Measurements from ENCODE around the gene LDHA.
"Not testable (repeated sequence)": the region's sequence is repeated elsewhere in the genome, so short reads cannot be mapped to it uniquely, and the experiment has no call there.

LDHA gene

DNA sequence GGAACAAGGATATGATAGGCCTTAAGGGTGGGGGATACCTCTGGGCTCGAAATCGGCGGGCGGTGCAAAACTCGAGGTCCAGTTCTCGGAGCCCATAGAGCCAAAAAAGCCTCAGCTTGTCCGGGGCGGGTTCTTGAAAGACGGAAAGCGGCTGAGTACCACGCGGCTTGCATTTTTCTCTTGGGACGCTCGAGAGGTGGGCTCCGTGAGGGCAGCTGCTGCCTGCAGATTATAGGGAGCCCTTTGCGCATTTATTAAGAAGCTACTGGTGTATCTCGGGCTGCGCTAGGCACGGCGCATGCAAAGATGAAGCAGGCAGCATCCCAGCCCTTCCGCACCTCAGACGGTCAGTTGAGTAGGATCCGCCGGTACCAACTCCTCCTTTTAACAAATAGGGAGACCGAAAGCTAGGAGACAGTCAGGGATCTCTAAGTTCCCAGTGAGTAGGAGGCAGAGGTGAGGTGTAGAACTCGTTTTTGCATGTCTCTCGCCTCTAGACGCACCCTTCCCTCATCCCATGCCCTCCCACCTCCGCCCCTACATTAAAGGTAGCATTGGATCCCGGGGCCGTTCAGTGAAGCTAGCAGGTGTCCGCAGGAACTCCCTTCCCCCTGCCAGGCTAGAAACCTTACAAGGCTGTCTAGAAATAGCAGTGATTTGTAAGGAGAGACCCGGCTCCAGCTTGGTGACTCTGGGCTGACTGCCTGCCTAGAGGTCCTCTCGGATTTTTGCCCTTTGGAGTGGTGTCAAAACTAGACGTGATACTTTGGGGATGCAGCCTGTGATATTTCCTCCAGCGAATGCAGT, 768 bp downstream of the LDHA start:
- DNase-seq (ENCODE audit: low read depth) = no peak

DNA sequence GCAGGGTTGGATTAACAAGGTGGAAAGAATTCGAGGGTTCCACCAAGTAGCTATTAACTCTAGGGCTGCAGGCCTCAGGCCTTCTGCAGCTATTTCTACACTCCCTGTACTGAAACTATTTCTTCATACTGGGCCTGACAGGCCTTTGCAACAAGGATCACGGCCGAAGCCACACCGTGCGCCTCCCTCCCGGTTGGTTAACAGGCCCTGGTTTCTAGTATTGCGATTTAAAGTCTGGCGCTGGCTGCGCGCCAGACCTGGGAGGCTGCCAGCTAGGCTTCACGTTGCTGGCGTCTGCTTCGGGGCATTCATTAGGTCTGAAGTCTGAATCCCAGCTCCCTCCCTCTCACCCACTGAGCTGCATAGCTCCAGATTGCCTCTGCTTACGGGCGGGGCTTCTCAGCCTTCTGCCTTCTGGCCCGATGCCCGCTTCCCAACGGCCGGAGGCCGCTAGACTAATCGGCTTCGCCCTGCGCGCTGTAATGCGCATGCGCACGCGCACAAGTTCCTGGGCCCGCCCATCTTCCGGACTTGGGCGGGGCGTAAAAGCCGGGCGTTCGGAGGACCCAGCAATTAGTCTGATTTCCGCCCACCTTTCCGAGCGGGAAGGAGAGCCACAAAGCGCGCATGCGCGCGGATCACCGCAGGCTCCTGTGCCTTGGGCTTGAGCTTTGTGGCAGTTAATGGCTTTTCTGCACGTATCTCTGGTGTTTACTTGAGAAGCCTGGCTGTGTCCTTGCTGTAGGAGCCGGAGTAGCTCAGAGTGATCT, 1.6 kb downstream of the LDHA start:
- DNase-seq (ENCODE audit: low read depth) = peak; percentile 91

DNA sequence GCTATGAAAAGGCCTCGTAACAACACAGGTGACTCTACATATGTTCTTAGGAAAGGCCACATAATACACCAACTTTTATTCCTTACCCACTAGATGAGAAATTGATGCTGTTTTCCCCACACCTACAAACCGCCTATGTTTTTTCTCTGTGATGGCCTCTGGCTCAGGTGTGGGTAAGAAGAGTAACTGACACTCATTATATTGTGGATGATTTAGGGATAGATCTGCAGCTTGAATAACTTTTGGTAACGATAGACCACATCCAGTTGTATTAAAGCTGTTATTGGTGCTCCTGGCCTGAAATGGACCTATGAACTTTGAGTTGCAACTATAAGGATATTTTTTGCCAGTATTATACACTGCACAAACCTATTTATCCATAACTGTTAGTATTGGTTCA, 3.6 kb downstream of the LDHA start:
- DNase-seq (ENCODE audit: low read depth) = no peak

DNA sequence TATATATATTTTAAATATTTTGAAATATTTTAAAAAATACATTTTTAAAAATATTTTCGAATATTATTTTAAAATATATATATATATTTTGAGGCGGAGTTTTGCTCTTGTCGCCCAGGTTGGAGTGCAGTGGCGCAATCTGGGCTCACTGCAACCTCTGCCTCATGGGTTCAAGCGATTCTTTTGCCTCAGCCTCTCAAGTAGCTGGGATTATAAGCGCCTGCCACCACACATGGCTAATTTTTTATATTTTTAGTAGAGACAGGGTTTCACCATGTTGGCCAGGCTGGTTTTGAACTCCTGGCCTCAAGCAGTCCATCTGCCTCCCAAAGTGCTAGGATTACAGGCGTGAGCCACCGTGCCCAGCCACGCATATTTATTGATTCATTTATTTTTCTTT, 6.7 kb downstream of the LDHA start:
- not testable (repeated sequence) for DNase-seq (ENCODE audit: low read depth)

DNA sequence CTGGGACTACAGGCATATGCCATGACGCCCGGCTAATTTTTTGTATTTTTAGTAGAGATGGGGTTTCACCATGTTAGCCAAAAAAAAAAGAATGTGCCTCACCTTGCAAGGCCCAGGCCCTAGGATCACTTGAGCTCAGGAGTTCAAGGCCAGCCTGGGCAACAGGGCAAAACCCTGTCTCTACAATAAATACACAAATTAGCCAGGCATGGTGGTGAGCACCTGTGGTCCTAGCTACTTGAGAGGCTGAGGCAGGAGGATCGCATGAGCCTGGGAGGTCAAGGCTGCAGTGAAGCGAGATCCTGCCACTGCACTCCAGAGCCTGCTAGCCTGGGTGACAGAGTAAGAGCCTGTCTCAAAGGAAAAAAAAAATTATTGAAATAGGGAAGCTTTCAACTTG, 9.7 kb downstream of the LDHA start:
- no peak for DNase-seq (ENCODE audit: low read depth)

DNA sequence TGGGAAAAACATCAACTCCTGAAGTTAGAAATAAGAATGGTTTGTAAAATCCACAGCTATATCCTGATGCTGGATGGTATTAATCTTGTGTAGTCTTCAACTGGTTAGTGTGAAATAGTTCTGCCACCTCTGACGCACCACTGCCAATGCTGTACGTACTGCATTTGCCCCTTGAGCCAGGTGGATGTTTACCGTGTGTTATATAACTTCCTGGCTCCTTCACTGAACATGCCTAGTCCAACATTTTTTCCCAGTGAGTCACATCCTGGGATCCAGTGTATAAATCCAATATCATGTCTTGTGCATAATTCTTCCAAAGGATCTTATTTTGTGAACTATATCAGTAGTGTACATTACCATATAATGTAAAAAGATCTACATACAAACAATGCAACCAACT, 13.0 kb downstream of the LDHA start:
- DNase-seq (ENCODE audit: low read depth) = not testable (repeated sequence)

DNA sequence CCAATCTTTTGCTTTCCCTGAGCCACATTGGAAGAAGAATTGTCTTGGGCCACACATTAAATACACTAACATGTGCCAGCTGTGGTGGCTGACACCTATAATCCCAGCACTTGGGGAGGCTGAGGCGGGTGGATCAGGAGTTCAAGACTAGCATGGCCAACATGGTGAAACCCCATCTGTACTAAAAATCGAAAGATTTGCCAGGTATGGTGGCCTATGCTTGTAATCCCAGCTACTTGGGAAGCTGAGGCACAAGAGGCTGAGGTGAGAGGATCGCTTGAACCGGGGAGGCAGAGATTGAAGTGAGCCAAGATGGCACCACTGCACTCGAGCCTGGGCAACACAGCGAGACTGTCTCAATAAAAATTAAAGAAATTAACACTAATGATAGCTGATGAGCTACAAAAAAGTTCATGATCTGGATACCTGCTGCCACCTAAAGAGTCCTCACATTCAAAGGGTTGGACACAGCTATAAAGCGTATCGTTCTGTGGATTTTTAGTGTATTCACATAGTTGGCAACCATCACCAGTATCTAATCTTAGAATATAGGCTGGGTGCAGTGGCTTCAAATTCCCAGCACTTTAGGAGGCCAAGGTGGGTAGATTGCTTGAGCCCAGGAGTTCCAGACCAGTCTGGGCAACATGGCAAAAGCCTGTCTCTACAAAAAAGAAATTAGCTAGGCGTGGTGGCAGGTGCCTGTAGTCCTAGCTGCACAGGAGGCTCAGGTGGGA, 14.4 kb downstream of the LDHA start:
- no peak for DNase-seq (ENCODE audit: low read depth)

DNA sequence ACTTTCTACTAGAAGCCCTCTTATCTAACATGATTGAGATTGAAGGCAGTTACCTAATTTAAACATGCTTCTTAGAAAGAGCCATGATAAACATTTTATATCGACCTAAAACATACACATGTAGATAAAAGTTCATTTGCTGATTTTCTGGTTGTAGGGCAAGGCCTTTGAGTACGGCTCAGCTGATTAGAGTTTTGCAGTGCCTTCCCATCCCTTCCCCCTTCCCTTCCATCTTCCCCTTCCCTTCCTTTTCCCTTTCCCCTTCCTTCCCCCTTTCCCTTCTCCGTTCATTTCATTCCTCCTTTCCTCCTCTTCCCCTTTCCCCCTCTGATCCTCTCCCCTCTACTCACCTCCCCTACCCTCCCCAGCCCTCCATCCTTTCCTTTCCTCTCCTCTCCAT, 22.1 kb downstream of the LDHA start:
- DNase-seq (ENCODE audit: low read depth) = no peak

DNA sequence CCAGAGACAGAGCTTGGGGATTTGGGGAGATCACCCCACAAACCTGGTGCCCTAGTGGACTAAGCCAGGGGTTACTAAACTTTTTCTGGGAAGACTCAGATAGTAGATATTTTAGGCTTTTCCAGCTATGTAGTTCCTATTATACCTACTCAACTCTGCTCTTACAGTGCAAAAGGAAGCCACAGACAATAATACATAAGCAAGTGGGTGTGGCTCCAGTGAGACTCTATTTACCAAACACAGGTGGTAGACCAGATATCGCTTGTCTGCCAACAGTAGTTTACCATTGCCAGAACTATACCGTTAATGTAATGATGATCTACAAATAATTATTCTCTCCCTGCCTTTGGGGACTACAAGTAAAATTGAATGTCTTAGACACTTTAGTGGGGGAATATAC, 24.7 kb downstream of the LDHA start:
- DNase-seq (ENCODE audit: low read depth) = no peak

DNA sequence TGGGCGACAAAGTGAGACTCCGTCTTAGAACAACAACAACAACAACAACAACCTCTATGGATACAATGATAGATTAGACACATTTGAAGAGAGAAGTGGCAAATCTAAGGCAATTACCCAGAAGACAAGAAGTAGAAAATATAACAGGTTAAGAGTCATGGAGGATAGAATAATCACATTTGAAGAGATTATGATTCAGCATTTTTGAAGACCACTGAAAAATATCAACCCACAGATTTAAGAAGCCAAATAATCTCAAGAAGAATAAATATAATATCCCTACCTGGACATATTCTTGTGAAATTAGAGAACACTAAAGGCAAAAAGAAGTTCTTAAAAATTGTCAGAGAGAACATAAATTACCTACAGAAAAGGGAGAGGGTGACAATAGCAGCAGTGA, 25.7 kb downstream of the LDHA start:
- DNase-seq (ENCODE audit: low read depth) = no peak

DNA sequence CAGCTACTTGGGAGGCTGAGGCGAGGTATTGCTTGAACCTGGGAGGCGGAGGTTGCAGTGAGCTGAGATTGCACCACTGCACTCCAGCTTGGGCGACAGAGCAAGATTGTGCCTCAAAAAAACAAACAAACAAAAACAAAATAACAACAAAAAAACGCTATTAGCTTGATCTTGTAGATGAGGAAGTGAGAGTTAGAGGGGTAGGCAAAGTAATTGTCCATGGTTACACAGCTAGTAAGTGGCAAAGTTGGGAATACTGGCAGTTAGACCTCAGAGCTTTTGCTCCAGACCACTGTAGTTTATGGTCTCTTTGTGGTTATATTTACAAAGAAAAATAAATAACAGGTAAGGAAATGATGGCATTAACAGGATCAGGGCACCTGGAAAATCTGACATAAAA, 32.9 kb downstream of the LDHA start:
- no peak for DNase-seq (ENCODE audit: low read depth)

DNA sequence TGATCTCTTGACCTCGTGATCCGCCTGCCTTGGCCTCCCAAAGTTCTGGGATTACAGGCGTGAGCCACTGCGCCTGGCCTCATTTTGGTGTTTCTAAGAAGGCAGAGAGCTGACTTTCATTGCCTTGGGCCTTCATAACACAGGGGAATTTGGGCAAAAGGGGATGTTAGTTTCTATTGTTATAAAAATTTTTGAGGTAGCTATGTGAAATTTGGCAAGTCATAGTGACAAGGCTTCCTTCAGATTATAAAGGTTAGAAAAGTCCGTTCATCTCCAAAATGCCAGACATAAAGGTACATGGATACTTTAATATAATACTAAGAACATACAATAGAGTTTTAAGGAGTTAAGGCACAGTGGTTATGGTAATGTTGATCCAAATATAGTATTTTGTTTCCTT, 35.0 kb downstream of the LDHA start:
- DNase-seq (ENCODE audit: low read depth) = no peak

DNA sequence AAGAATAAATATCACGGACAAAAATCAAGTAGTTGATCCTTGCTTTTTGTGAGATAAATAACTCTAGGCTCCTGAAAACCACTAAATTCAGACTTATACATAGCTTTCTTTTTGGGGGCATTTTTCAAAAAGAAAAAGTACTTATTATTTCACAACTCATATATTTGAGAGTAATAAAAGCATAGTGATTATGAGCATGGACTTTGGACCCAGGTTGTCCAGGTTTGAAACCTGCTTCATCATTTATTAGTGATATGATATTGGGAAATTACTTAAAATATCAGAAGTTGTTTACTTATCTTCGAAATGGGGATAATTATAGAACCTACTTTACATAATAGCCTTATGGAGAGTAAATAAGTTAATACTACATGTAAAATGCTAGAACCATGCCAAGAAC, 44.3 kb downstream of the LDHA start:
- no peak for DNase-seq (ENCODE audit: low read depth)

DNA sequence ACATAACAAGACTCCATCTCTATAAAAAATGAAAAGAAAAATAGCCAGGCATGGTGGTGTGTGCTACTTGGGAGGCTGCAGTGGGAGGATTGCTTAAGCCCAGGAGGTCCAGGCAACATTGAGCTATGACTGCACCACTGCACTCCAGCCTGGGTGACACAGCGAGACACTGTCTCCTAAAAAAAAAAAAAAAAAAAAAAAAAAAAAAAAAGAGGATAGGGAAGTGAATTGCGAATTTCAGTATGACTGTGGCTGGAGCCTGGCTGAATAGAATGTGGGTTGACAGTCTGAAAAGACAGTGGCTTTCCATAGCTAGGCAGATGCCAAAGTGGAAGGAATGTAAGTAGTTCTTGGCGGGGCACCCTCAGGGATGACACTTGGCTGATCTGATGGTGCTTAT, 54.9 kb downstream of the LDHA start:
- DNase-seq (ENCODE audit: low read depth) = no peak

DNA sequence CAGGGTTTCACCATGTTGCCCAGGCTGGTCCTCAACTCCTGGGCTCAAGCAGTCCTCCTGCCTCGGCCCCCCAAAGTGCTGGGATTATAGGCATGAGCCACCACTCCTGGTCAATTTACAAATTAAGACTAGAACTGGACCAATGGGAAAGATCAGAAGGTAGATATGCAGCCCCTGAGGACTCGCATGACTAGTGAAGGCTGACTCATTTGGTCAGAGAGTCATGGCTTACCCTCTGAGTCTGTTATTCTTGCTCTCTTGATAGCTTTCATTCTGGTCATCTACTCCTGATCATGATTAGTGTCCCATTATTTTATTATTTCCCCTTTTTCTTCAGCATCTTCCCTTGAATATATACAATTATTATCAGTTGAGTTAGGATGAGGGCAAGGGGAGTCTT, 58.6 kb downstream of the LDHA start:
- no peak for DNase-seq (ENCODE audit: low read depth)

DNA sequence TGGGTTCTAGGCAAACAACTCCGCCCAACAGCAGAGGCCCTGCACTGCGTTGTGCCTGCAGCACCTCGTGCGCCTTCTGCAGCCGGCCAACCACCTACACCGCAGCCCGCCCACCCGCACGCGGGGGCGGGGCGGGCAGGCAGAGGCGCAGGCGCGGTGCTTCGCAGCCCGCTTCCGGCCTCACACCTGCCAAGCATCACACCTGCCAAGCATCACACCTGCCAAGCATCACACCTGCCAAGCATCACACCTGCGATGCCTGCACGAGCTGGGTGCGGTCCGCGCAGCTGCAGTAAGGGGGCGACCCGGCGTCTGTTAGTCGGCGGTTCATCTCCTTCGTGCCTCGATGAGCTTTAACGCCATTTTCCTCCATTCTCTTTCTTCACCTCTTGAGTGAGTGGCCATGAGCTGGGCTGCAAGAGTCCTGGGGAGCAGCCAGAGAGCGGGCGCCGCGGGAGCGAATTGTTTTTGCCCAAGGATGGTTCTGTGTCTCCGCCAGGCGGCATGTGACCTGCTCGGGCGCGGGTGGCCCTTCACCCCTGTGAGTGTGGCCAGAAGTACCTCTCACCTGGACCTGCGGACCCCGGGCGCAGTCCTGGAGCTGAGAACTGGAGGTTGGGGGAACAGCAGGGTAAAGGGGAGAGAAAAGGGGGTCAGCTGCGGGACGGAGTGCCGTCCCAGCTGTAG, 61.5 kb downstream of the LDHA start, which contains the start of gene LDHAL6A:
TSS of gene LDHAL6A (plus strand) at position 171 of the 687 bp plus-strand sequence. CDS start 825 bp downstream, outside the sequence.
- DNase-seq (ENCODE audit: low read depth) = no peak

DNA sequence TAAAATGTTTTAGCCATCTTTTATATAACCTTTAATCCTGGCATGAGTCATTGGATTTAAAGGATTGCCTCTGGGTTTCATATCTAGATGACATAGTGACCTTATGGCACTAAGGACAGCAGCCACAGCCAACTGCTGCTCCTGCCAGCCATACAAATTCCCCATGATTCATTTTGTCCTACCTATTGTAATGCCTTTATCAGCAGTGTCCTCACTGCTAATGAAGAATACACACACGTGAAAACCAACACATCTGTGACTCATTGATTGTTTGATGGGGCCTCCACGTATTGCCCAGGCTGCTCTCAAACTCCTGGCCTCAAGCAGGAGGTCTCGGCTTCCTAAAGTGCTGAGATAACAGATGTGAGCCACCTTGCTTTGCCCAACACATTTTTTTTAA, 63.1 kb downstream of the LDHA start:
- no peak for DNase-seq (ENCODE audit: low read depth)
